Liver (tissue), 2 donors: ENCODE data around the gene DMD.
"Not testable (repeated sequence)": the region's sequence is repeated elsewhere in the genome, so short reads cannot be mapped to it uniquely, and the experiment has no call there.

ENCODE experiments used
- CTCF ChIP-seq: fragments of 150-350 bp; IDR thresholded peaks from 2 replicates; pipeline ENCODE4 v1.5.1; 2017; ENCODE audit warnings: improper control_type of control experiment, low read depth, low read length; ENCODE audit not compliant: missing input control
- ZBTB33 ChIP-seq: IDR thresholded peaks from 2 replicates; pipeline ENCODE4 v1.6.1; 2016; ENCODE audit warnings: antibody characterized with exemption
- TF ChIP-seq, protein P1 (sequence below): IDR thresholded peaks from 2 replicates; pipeline ENCODE4 v1.6.1; 2016; ENCODE audit warnings: antibody characterized with exemption, mild to moderate bottlenecking
- TF ChIP-seq, protein P2 (sequence below): IDR thresholded peaks from 2 replicates; pipeline ENCODE4 v1.6.1; 2016; ENCODE audit warnings: antibody characterized with exemption
- donor health status: healthy.

DNA sequence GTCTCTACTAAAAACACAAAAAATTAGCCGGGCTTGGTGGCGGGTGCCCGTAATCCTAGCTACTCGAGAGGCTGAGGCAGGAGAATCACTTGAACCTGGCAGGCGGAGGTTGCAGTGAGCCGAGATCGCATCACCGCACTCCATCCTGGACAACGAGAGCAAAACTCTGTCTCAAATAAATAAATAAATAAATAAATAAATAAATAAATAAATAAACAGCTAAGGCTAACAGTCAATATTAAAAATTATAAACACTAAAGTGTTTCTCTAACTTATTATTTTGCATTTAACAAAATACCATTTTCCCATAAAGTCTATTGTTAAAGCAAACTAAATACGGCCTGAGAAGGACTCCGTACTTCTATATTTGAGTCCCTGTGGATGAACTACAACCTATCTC, 137.7 kb downstream of the DMD start:
- not testable (repeated sequence) for TF ChIP-seq CTCF, ZBTB33
- TF ChIP-seq, protein P1, sequence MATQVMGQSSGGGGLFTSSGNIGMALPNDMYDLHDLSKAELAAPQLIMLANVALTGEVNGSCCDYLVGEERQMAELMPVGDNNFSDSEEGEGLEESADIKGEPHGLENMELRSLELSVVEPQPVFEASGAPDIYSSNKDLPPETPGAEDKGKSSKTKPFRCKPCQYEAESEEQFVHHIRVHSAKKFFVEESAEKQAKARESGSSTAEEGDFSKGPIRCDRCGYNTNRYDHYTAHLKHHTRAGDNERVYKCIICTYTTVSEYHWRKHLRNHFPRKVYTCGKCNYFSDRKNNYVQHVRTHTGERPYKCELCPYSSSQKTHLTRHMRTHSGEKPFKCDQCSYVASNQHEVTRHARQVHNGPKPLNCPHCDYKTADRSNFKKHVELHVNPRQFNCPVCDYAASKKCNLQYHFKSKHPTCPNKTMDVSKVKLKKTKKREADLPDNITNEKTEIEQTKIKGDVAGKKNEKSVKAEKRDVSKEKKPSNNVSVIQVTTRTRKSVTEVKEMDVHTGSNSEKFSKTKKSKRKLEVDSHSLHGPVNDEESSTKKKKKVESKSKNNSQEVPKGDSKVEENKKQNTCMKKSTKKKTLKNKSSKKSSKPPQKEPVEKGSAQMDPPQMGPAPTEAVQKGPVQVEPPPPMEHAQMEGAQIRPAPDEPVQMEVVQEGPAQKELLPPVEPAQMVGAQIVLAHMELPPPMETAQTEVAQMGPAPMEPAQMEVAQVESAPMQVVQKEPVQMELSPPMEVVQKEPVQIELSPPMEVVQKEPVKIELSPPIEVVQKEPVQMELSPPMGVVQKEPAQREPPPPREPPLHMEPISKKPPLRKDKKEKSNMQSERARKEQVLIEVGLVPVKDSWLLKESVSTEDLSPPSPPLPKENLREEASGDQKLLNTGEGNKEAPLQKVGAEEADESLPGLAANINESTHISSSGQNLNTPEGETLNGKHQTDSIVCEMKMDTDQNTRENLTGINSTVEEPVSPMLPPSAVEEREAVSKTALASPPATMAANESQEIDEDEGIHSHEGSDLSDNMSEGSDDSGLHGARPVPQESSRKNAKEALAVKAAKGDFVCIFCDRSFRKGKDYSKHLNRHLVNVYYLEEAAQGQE: not testable (repeated sequence)
- TF ChIP-seq, protein P2, sequence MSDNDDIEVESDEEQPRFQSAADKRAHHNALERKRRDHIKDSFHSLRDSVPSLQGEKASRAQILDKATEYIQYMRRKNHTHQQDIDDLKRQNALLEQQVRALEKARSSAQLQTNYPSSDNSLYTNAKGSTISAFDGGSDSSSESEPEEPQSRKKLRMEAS: not testable (repeated sequence)
